IMR-90 (cell line): ENCODE data around the gene EMC9.

Experiments
- BHLHE40 ChIP-seq: fragments of 150-350 bp; IDR thresholded peaks from 2 replicates; pipeline ENCODE4 v1.6.1; 2016; ENCODE audit warnings: mild to moderate bottlenecking, low read depth, low read length
- CEBPB ChIP-seq: IDR thresholded peaks from 2 replicates; pipeline ENCODE4 v1.6.1; 2012; ENCODE audit warnings: low read depth, low read length, improper control_type of control experiment
- FOS ChIP-seq: fragments of 150-350 bp; IDR thresholded peaks from 2 replicates; pipeline ENCODE4 v1.6.1; 2016; ENCODE audit warnings: low read depth, low read length
- MAFK ChIP-seq: IDR thresholded peaks from 2 replicates; pipeline ENCODE4 v1.6.1; 2012; ENCODE audit warnings: low read depth, low read length, improper control_type of control experiment
- MXI1 ChIP-seq: IDR thresholded peaks from 2 replicates; pipeline ENCODE4 v1.6.1; 2012; ENCODE audit warnings: low read depth, mild to moderate bottlenecking, low read length, moderate library complexity, borderline replicate concordance
- POLR2A ChIP-seq: IDR thresholded peaks from 2 replicates; pipeline ENCODE4 v1.6.1; 2012; ENCODE audit warnings: mild to moderate bottlenecking, low read depth, low read length
- RAD21 ChIP-seq: IDR thresholded peaks from 2 replicates; pipeline ENCODE4 v1.6.1; 2012; ENCODE audit warnings: low read length, improper control_type of control experiment
- RFX5 ChIP-seq: IDR thresholded peaks from 2 replicates; pipeline ENCODE4 v1.8.0; 2012; ENCODE audit warnings: low read depth, mild to moderate bottlenecking, low read length, moderate library complexity
- SMC3 ChIP-seq: fragments of 150-350 bp; IDR thresholded peaks from 2 replicates; pipeline ENCODE4 v1.6.1; 2016; ENCODE audit warnings: low read depth, mild to moderate bottlenecking, antibody characterized with exemption, low read length, moderate library complexity
- USF2 ChIP-seq: fragments of 150-350 bp; IDR thresholded peaks from 2 replicates; pipeline ENCODE4 v1.6.1; 2017; ENCODE audit warnings: mild to moderate bottlenecking, antibody characterized with exemption, low read length, low read depth
- TF ChIP-seq, protein P1 (sequence below): conservative IDR thresholded peaks from 2 replicates; pipeline ENCODE4 v1.5.1; 2012; ENCODE audit warnings: mild to moderate bottlenecking, low read depth, low read length, improper control_type of control experiment

DNA sequence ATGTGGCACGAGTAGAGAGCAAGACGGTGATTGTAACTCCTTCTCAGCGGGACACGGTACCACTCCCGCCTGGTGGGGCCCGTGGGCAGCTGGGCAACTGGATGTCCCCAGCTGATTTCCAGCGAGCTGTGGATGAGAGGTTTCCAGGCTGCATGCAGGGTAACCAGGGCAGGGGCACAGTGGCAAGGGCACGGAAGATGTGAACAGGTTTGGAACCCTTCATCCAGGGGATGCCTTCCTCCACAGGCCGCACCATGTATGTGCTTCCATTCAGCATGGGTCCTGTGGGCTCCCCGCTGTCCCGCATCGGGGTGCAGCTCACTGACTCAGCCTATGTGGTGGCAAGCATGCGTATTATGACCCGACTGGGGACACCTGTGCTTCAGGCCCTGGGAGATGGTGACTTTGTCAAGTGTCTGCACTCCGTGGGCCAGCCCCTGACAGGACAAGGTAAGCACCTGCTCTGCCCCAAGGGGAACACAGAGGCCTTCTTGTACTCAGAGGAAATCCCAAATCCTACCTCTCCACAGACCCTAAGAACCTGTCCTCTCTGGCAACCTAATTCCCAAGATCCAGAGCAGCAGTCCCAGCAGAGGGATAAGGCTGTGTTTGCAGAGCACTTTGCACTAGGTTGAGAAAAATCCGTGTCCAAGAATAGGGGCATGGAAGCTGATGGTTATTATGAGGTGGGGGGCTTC is 43.0 kb downstream of the EMC9 start:
- TF ChIP-seq BHLHE40 (no peak), RAD21 (no peak), POLR2A (no peak), MXI1 (no peak), RFX5 (no peak), MAFK (no peak), FOS (no peak), USF2 (no peak), CEBPB (no peak), SMC3 (no peak)
- TF ChIP-seq, protein P1, sequence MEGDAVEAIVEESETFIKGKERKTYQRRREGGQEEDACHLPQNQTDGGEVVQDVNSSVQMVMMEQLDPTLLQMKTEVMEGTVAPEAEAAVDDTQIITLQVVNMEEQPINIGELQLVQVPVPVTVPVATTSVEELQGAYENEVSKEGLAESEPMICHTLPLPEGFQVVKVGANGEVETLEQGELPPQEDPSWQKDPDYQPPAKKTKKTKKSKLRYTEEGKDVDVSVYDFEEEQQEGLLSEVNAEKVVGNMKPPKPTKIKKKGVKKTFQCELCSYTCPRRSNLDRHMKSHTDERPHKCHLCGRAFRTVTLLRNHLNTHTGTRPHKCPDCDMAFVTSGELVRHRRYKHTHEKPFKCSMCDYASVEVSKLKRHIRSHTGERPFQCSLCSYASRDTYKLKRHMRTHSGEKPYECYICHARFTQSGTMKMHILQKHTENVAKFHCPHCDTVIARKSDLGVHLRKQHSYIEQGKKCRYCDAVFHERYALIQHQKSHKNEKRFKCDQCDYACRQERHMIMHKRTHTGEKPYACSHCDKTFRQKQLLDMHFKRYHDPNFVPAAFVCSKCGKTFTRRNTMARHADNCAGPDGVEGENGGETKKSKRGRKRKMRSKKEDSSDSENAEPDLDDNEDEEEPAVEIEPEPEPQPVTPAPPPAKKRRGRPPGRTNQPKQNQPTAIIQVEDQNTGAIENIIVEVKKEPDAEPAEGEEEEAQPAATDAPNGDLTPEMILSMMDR, result no peak
